H9 (cell line): ENCODE data around the gene MEG3. TPM values are rescaled to one million over a fixed set of nuclear protein-coding genes. Genes with fewer than 3 reads are reported as not detected.

Source experiments
- DNase-seq: peaks from one replicate; pipeline ENCODE4 v3.0.0-alpha.2; 2017
- H2AFZ ChIP-seq: one replicate; pipeline ENCODE4 v1.6.1; 2013; ENCODE audit warnings: mild to moderate bottlenecking, low read length, control low read depth, moderate library complexity
- H2AK5ac ChIP-seq: 2 replicates; pipeline ENCODE4 v1.6.1; 2013; ENCODE audit warnings: low read length, control low read depth, mixed read lengths; ENCODE audit not compliant: insufficient read length
- H2BK120ac ChIP-seq: one replicate; pipeline ENCODE4 v1.6.1; 2013; ENCODE audit warnings: low read depth, mild to moderate bottlenecking, low read length, control low read depth, inconsistent platforms; ENCODE audit not compliant: poor library complexity, severe bottlenecking
- H2BK12ac ChIP-seq: 2 replicates; pipeline ENCODE4 v1.6.1; 2013; ENCODE audit warnings: low read length, control low read depth, mixed read lengths, low read depth; ENCODE audit not compliant: insufficient read length
- H2BK15ac ChIP-seq: 2 replicates; pipeline ENCODE4 v1.6.1; 2013; ENCODE audit warnings: low read depth, low read length, control low read depth
- H2BK20ac ChIP-seq: one replicate; pipeline ENCODE4 v1.6.1; 2013; ENCODE audit warnings: low read depth, mild to moderate bottlenecking, low read length, control low read depth, inconsistent platforms; ENCODE audit not compliant: poor library complexity, severe bottlenecking
- H2BK5ac ChIP-seq: 2 replicates; pipeline ENCODE4 v1.6.1; 2013; ENCODE audit warnings: low read length, control low read depth, mixed read lengths; ENCODE audit not compliant: insufficient read length
- H3K14ac ChIP-seq: 2 replicates; pipeline ENCODE4 v1.6.1; 2013; ENCODE audit warnings: low read length, control low read depth; ENCODE audit not compliant: insufficient read depth
- H3K18ac ChIP-seq: 2 replicates; pipeline ENCODE4 v1.6.1; 2013; ENCODE audit warnings: low read depth, mild to moderate bottlenecking, mixed read lengths, low read length, control low read depth; ENCODE audit not compliant: insufficient read length
- H3K23ac ChIP-seq: 2 replicates; pipeline ENCODE4 v1.6.1; 2013; ENCODE audit warnings: low read length, control low read depth, mixed read lengths, low read depth; ENCODE audit not compliant: insufficient read length
- H3K23me2 ChIP-seq: 2 replicates; pipeline ENCODE4 v1.6.1; 2013; ENCODE audit warnings: low read depth, mild to moderate bottlenecking, mixed read lengths, low read length, control low read depth; ENCODE audit not compliant: insufficient read length, poor library complexity, severe bottlenecking
- H3K27ac ChIP-seq: 2 replicates; pipeline ENCODE4 v1.5.1; 2013; ENCODE audit warnings: low read length, control low read depth, mixed read lengths, low read depth; ENCODE audit not compliant: insufficient read length
- H3K27me3 ChIP-seq: 2 replicates; pipeline ENCODE4 v1.6.1; 2013; ENCODE audit warnings: low read length, control low read depth, inconsistent platforms; ENCODE audit not compliant: insufficient read depth
- H3K4ac ChIP-seq: 2 replicates; pipeline ENCODE4 v1.6.1; 2013; ENCODE audit warnings: low read depth, mild to moderate bottlenecking, control low read depth, inconsistent platforms, low read length, moderate library complexity
- H3K4me1 ChIP-seq: 2 replicates; pipeline ENCODE4 v1.6.1; 2013; ENCODE audit warnings: low read length, control low read depth, inconsistent platforms; ENCODE audit not compliant: insufficient read depth
- H3K4me2 ChIP-seq: 2 replicates; pipeline ENCODE4 v1.6.1; 2013; ENCODE audit warnings: low read length, control low read depth, mixed read lengths; ENCODE audit not compliant: insufficient read length, insufficient read depth
- H3K56ac ChIP-seq: 2 replicates; pipeline ENCODE4 v1.6.1; 2013; ENCODE audit warnings: low read depth, mild to moderate bottlenecking, mixed read lengths, low read length, control low read depth; ENCODE audit not compliant: insufficient read length
- H3K79me1 ChIP-seq: 2 replicates; pipeline ENCODE4 v1.6.1; 2013; ENCODE audit warnings: low read depth, mild to moderate bottlenecking, moderate library complexity, low read length, control low read depth, inconsistent platforms; ENCODE audit not compliant: insufficient read depth, poor library complexity, severe bottlenecking
- H3K79me2 ChIP-seq: 2 replicates; pipeline ENCODE4 v1.6.1; 2013; ENCODE audit warnings: low read length, control low read depth, inconsistent platforms; ENCODE audit not compliant: insufficient read depth
- H3K9ac ChIP-seq: 2 replicates; pipeline ENCODE4 v1.6.1; 2013; ENCODE audit warnings: low read length, control low read depth, mixed read lengths; ENCODE audit not compliant: insufficient read length; ENCODE audit errors: extremely low read depth
- H3K9me3 ChIP-seq: one replicate; pipeline ENCODE4 v1.6.1; 2013; ENCODE audit warnings: low read depth, low read length, inconsistent platforms; ENCODE audit not compliant: control insufficient read depth
- H3T11ph ChIP-seq: one replicate; pipeline ENCODE4 v1.6.1; 2013; ENCODE audit warnings: mild to moderate bottlenecking, low read length, control low read depth, inconsistent platforms
- H4K20me1 ChIP-seq: one replicate; pipeline ENCODE4 v1.6.1; 2013; ENCODE audit not compliant: control insufficient read depth, insufficient read length, insufficient read depth
- H4K5ac ChIP-seq: 2 replicates; pipeline ENCODE4 v1.6.1; 2013; ENCODE audit warnings: low read depth, mild to moderate bottlenecking, mixed read lengths, low read length, control low read depth; ENCODE audit not compliant: insufficient read length
- H4K8ac ChIP-seq: replicated peaks from 2 replicates; pipeline ENCODE4 v1.6.1; 2013; ENCODE audit warnings: low read length, control low read depth, mixed read lengths, low read depth; ENCODE audit not compliant: insufficient read length
- H4K91ac ChIP-seq: 2 replicates; pipeline ENCODE4 v1.6.1; 2013; ENCODE audit warnings: low read depth, mild to moderate bottlenecking, moderate library complexity, mixed read lengths, low read length, control low read depth; ENCODE audit not compliant: insufficient read length
- H3K27ac Mint-ChIP-seq, 3 experiments: 2 replicates in 2 of 3; 3 replicates in 1 of 3; pipeline ENCODE4 v1.8.0; 2020 to 2021; ENCODE audit warnings: mixed read lengths in 3 of 3, mild to moderate bottlenecking in 1 of 3, moderate library complexity in 1 of 3
- H3K27me3 Mint-ChIP-seq: 2 replicates; pipeline ENCODE4 v1.8.0; 2021; ENCODE audit warnings: low read depth, mild to moderate bottlenecking, moderate library complexity, mixed read lengths
- H3K36me3 Mint-ChIP-seq, 3 experiments: 2 replicates in 2 of 3; 3 replicates in 1 of 3; pipeline ENCODE4 v1.8.0; 2020 to 2021; ENCODE audit warnings: low read depth in 3 of 3, mixed read lengths in 3 of 3; ENCODE audit not compliant: insufficient read depth in 1 of 3
- H3K4me1 Mint-ChIP-seq, 2 experiments: 2 replicates each; pipeline ENCODE4 v1.8.0; 2020; ENCODE audit warnings: mixed read lengths in 2 of 2
- H3K4me3 Mint-ChIP-seq, 2 experiments: 2 replicates in 1 of 2; 3 replicates in 1 of 2; pipeline ENCODE4 v1.8.0; 2020 to 2021; ENCODE audit warnings: mild to moderate bottlenecking in 2 of 2, mixed read lengths in 2 of 2, moderate library complexity in 1 of 2
- H3K9me3 Mint-ChIP-seq, 2 experiments: 2 replicates in 1 of 2; 3 replicates in 1 of 2; pipeline ENCODE4 v1.8.0; 2020; ENCODE audit warnings: mild to moderate bottlenecking in 2 of 2, mixed read lengths in 2 of 2, moderate library complexity in 1 of 2
- whole genome bisulfite sequencing: extraction: QIAGEN DNeasy Blood & Tissue Kit; methylation state at CpG from one replicate; pipeline ENCODE4 v1.1.7; 2013; ENCODE audit warnings: missing lambda C conversion rate, low lambda C conversion rate, mixed read lengths; ENCODE audit not compliant: insufficient read length; ENCODE audit errors: extremely low coverage; 5-methylcytosine and 5-hydroxymethylcytosine counted together
- total RNA-seq: library from RNA; stranded (reverse); gene quantifications from 2 replicates; pipeline ENCODE4 v1.2.1, GENCODE V29; 2021
- TF ChIP-seq, protein P1 (sequence below): fragments of 200-600 bp; sonication (generic); conservative IDR thresholded peaks from 3 replicates; pipeline ENCODE4 v1.8.0; 2021; ENCODE audit warnings: antibody characterized with exemption, mild to moderate bottlenecking

MEG3 gene
- total RNA-seq, 1 experiment from 2014 or later = 0.52 TPM

DNA sequence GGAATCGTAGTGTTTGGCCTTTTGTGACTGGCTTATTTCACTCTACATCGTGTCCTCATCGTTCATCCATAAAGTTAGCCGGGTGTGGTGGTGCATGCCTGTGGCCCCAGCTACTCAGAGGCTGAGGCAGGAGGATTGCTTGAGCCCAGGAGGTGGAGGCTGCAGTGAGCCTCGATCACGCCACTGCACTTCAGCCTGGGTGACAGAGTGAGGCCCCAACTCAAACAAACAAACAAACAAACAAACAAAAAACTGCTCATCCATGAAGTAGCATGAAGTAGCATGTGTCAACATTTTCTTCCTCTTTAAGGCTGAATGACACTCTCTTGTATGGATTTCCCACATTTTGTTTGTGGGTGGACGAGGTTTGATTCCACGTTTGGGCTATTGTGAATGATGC, 44.0 kb upstream of the MEG3 start:
- Histone ChIP-seq H3K56ac (no peak overlapping the region), H2BK20ac (no peak overlapping the region), H3K23me2 (no peaks in the 10 kb centered on the region), H3K79me2 (no peaks in the 10 kb centered on the region), H3K4me2 (no peak overlapping the region), H3K27me3 (no peaks in the 10 kb centered on the region), H2BK5ac (no peak overlapping the region), H3K4me1 (no peaks in the 10 kb centered on the region), H3K14ac (no peak overlapping the region), H2AK5ac (no peak overlapping the region), H3T11ph (no peak overlapping the region), H3K9ac (no peak overlapping the region), H2BK15ac (no peak overlapping the region), H4K5ac (no peak overlapping the region), H3K4ac (no peak overlapping the region), H3K18ac (no peak overlapping the region), H3K23ac (no peak overlapping the region), H2BK12ac (no peak overlapping the region), H3K27ac (no peak overlapping the region), H4K91ac (no peak overlapping the region), H2BK120ac (no peak overlapping the region), H4K20me1 (no peaks in the 10 kb centered on the region), H2AFZ (no peak overlapping the region), H3K9me3 (no peaks in the 10 kb centered on the region), H4K8ac (no peak overlapping the region), H3K79me1 (no peaks in the 10 kb centered on the region)
- Mint-ChIP-seq H3K27me3 (peaks cover 15% of the 10 kb centered on the region), H3K4me3 (no peak overlapping the region), H3K9me3 (no peaks in the 10 kb centered on the region; a peak in 1 of 5 replicates), H3K36me3 (no peaks in the 10 kb centered on the region), H3K27ac (no peak overlapping the region), H3K4me1 (peaks cover 1 to 8% of the 10 kb centered on the region in 2 experiments; a peak in 2 of 4 replicates)
- TF ChIP-seq, protein P1, sequence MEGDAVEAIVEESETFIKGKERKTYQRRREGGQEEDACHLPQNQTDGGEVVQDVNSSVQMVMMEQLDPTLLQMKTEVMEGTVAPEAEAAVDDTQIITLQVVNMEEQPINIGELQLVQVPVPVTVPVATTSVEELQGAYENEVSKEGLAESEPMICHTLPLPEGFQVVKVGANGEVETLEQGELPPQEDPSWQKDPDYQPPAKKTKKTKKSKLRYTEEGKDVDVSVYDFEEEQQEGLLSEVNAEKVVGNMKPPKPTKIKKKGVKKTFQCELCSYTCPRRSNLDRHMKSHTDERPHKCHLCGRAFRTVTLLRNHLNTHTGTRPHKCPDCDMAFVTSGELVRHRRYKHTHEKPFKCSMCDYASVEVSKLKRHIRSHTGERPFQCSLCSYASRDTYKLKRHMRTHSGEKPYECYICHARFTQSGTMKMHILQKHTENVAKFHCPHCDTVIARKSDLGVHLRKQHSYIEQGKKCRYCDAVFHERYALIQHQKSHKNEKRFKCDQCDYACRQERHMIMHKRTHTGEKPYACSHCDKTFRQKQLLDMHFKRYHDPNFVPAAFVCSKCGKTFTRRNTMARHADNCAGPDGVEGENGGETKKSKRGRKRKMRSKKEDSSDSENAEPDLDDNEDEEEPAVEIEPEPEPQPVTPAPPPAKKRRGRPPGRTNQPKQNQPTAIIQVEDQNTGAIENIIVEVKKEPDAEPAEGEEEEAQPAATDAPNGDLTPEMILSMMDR = no peak
- no peak for DNase-seq
- WGBS = no CpG with 5 or more reads among the region's 8 CpGs
